NCI-H1417 treated with DMSO at 0.1 percent for 48 hours (cell line): ENCODE results near the gene WFDC10A.
"Not testable (repeated sequence)": the region's sequence is repeated elsewhere in the genome, so short reads cannot be mapped to it uniquely, and the experiment has no call there.

ENCODE experiments used
- DNase-seq: peaks from one replicate; lab custom pipeline; 2025; lab: John Stamatoyannopoulos, UW

Gene WFDC10A

GRCh38 chr20:45629496-45630100 lies at the start of gene WFDC10A:
Gene WFDC10A (plus strand): TSS chr20:45629739. CDS start chr20:45629814, 75 bp downstream.
- no peak for DNase-seq

- no peak for DNase-seq
Observed at GRCh38 chr20:45581702-45582101, 47.8 kb upstream of the WFDC10A start.

- DNase-seq, result no peak
Observed at GRCh38 chr20:45583502-45583901, 46.0 kb upstream of the WFDC10A start.

- not testable (repeated sequence) for DNase-seq
Observed at GRCh38 chr20:45584294-45584693, 45.2 kb upstream of the WFDC10A start.

- DNase-seq, result not testable (repeated sequence)
Observed at GRCh38 chr20:45585986-45586385, 43.6 kb upstream of the WFDC10A start.

- DNase-seq, result no peak
Observed at GRCh38 chr20:45588800-45589199, 40.7 kb upstream of the WFDC10A start.

- DNase-seq, result no peak
Observed at GRCh38 chr20:45589725-45590124, 39.8 kb upstream of the WFDC10A start.

GRCh38 chr20:45592574-45593189 lies 36.9 kb upstream of the WFDC10A start:
- no peak for DNase-seq

GRCh38 chr20:45593498-45593897 lies 36.0 kb upstream of the WFDC10A start:
- DNase-seq, result no peak

- no peak for DNase-seq
Observed at GRCh38 chr20:45595235-45595634, 34.3 kb upstream of the WFDC10A start.

- no peak for DNase-seq
Observed at GRCh38 chr20:45607810-45608209, 21.7 kb upstream of the WFDC10A start.

- DNase-seq, result no peak
Observed at GRCh38 chr20:45611054-45611453, 18.5 kb upstream of the WFDC10A start.

GRCh38 chr20:45612314-45612713 lies 17.2 kb upstream of the WFDC10A start:
- no peak for DNase-seq

- no peak for DNase-seq
Observed at GRCh38 chr20:45617591-45617990, 11.9 kb upstream of the WFDC10A start.

GRCh38 chr20:45621593-45621992 lies 7.9 kb upstream of the WFDC10A start:
- no peak for DNase-seq

- no peak for DNase-seq
Observed at GRCh38 chr20:45626540-45626939, 3.0 kb upstream of the WFDC10A start.

GRCh38 chr20:45630371-45630770 lies 832 bp downstream of the WFDC10A start:
- no peak for DNase-seq

GRCh38 chr20:45631184-45631583 lies 1.6 kb downstream of the WFDC10A start, which contains the start of gene WFDC9:
Gene WFDC9 (minus strand): TSS chr20:45631284. CDS start chr20:45610181, 21,103 bp downstream.
- DNase-seq, result no peak

- DNase-seq, result no peak
Observed at GRCh38 chr20:45636513-45636912, 7.0 kb downstream of the WFDC10A start.

- DNase-seq, result no peak
Observed at GRCh38 chr20:45639687-45640086, 10.1 kb downstream of the WFDC10A start.

- not testable (repeated sequence) for DNase-seq
Observed at GRCh38 chr20:45641076-45641475, 11.5 kb downstream of the WFDC10A start.

- DNase-seq, result not testable (repeated sequence)
Observed at GRCh38 chr20:45645869-45646268, 16.3 kb downstream of the WFDC10A start.

- DNase-seq, result no peak
Observed at GRCh38 chr20:45646875-45647274, 17.3 kb downstream of the WFDC10A start.
